ENCODE measurements around the gene ABCC8. TPM values are rescaled to one million over a fixed set of nuclear protein-coding genes. Genes with fewer than 3 reads are reported as not detected.

ABCC8 gene
- total and polyA plus RNA-seq, 2 of the 8 experiments (the other 6 are each of a cell fraction or from before 2014, with no cell fraction given), result 3.7 to 4.9 TPM

DNA sequence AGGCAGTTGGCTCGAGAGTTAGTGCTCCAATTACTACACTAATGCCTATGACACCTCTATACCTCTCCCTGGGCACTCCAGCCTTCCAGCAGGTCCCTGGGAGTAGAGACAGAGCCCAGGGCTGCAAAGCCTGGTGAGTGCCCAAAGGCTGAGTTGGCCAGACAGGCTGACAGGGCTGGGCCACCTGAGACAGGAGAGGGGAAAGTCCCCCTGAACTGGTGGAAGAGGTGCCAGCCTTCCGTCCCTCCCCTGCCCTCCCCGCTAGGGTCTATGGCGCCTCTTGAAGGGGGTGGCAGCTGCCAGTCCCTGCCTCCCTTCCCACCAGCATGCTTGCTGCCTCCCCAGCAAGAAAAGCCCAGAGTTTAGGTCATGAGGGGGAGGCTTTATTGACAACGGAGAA, 91.2 kb downstream of the ABCC8 start (continued):
- no peak for TF ChIP-seq KDM5A (IDR thresholded peaks at IDR 0.05; ENCODE audit: low read length)
- no peak for TF ChIP-seq BRCA1 (IDR thresholded peaks at IDR 0.05; ENCODE audit: low read depth, low read length)
- no peak for TF ChIP-seq SP1 (IDR thresholded peaks at IDR 0.05; ENCODE audit: low read depth, low read length)
- no peak for TF ChIP-seq BACH1 (IDR thresholded peaks at IDR 0.05; ENCODE audit: low read length)
- TF ChIP-seq SIRT6 (IDR thresholded peaks at IDR 0.05; ENCODE audit: low read length), result no peak
- no peak for TF ChIP-seq SIX5 (IDR thresholded peaks at IDR 0.05; ENCODE audit: low read depth, low read length)
- no peak for TF ChIP-seq ASH2L (IDR thresholded peaks at IDR 0.05; ENCODE audit: low read length)
